A549 (cell line): Measurements from ENCODE around the gene LAMA2.

Source experiments
- CTCF ChIP-seq: fragments of >200 bp; sonication (Bioruptor Twin); formaldehyde crosslinking; IDR thresholded peaks from 3 replicates; pipeline ENCODE4 v1.5.1; 2016
- POLR2A ChIP-seq: IDR thresholded peaks from 2 replicates; pipeline ENCODE4 v1.6.1; 2012; ENCODE audit warnings: mild to moderate bottlenecking, low read length
- ZFP36 ChIP-seq: fragments of 450-650 bp; IDR thresholded peaks from 2 replicates; pipeline ENCODE4 v1.6.1; 2014; ENCODE audit warnings: borderline replicate concordance; ENCODE audit not compliant: partially characterized antibody

GRCh38 chr6:129233458-129234134 is 350.7 kb downstream of the LAMA2 start:
- TF ChIP-seq CTCF (no peak), POLR2A (no peak), ZFP36 (no peak)
